ENCODE measurements around the gene SLC13A3. TPM values are rescaled to one million over a fixed set of nuclear protein-coding genes. Genes with fewer than 3 reads are reported as not detected.

Gene SLC13A3
- total and polyA plus RNA-seq, 4 donors = 1.5 to 10.7 (median 8.3) TPM

- WGBS = 94% methylated on average over 8 of the region's 8 CpGs
- Histone ChIP-seq H3K27me3 (ENCODE audit: control insufficient read depth in 4 of 4, insufficient read depth in 4 of 4, low read length in 3 of 4) (no peaks in the 10 kb centered on the region), H3K4me1 (ENCODE audit: control insufficient read depth in 4 of 4, insufficient read depth in 4 of 4, low read length in 3 of 4) (no peaks in the 10 kb centered on the region), H3K27ac (ENCODE audit: low read depth in 1 of 2, low read length in 2 of 2) (no peak overlapping the region), H3K4me3 (ENCODE audit: low read depth in 1 of 3, low read length in 3 of 3) (no peak overlapping the region), H3K9ac (ENCODE audit: low read depth in 1 of 2, low read length in 2 of 2) (no peak overlapping the region), H3K36me3 (ENCODE audit: control insufficient read depth in 4 of 4, insufficient read depth in 3 of 4, low read depth in 1 of 4, low read length in 3 of 4) (no peaks in the 10 kb centered on the region), H3K9me3 (ENCODE audit: control insufficient read depth in 4 of 4, low read length in 3 of 4) (no peaks in the 10 kb centered on the region)
- no peak for DNase-seq (ENCODE audit: low spot score)
- TF ChIP-seq JUND (IDR thresholded peaks at IDR 0.05) = no peak
- TF ChIP-seq ATF3 (IDR thresholded peaks at IDR 0.05) = no peak
- no peak for TF ChIP-seq YY1 (IDR thresholded peaks at IDR 0.05)
- no peak for TF ChIP-seq HNF4A (conservative IDR thresholded peaks at IDR 0.05)
These were observed 5.9 kb upstream of the SLC13A3 start for GRCh38 chr20:46657137-46657536.

- Histone ChIP-seq H3K36me3 (ENCODE audit: control insufficient read depth in 4 of 4, insufficient read depth in 3 of 4, low read depth in 1 of 4, low read length in 3 of 4) (no peaks in the 10 kb centered on the region), H3K27ac (ENCODE audit: low read depth in 1 of 2, low read length in 2 of 2) (no peak overlapping the region), H3K9ac (ENCODE audit: low read depth in 1 of 2, low read length in 2 of 2) (no peak overlapping the region), H3K4me1 (ENCODE audit: control insufficient read depth in 4 of 4, insufficient read depth in 4 of 4, low read length in 3 of 4) (peaks cover 0 to 7% (median 0%) of the 10 kb centered on the region in 4 donors), H3K27me3 (ENCODE audit: control insufficient read depth in 4 of 4, insufficient read depth in 4 of 4, low read length in 3 of 4) (no peaks in the 10 kb centered on the region), H3K4me3 (ENCODE audit: low read depth in 1 of 3, low read length in 3 of 3) (no peak overlapping the region), H3K9me3 (ENCODE audit: control insufficient read depth in 4 of 4, low read length in 3 of 4) (no peaks in the 10 kb centered on the region)
- TF ChIP-seq GABPA (IDR thresholded peaks at IDR 0.05 in 1 of 2, conservative IDR thresholded peaks at IDR 0.05 in 1 of 2) = no peak
- no peak for TF ChIP-seq FOXA1 (IDR thresholded peaks at IDR 0.05)
- no peak for TF ChIP-seq ZBTB33 (IDR thresholded peaks at IDR 0.05)
- TF ChIP-seq RAD21 (IDR thresholded peaks at IDR 0.05) = no peak
- TF ChIP-seq ATF3 (IDR thresholded peaks at IDR 0.05) = no peak
- TF ChIP-seq YY1 (IDR thresholded peaks at IDR 0.05) = no peak
- no peak for DNase-seq (ENCODE audit: low spot score)
These were observed 1.4 kb upstream of the SLC13A3 start for GRCh38 chr20:46652699-46653098.

- Histone ChIP-seq H3K36me3 (ENCODE audit: control insufficient read depth in 4 of 4, insufficient read depth in 3 of 4, low read depth in 1 of 4, low read length in 3 of 4) (no peaks in the 10 kb centered on the region), H3K9me3 (ENCODE audit: control insufficient read depth in 4 of 4, low read length in 3 of 4) (no peaks in the 10 kb centered on the region), H3K4me1 (ENCODE audit: control insufficient read depth in 4 of 4, insufficient read depth in 4 of 4, low read length in 3 of 4) (peaks cover 0 to 7% (median 0%) of the 10 kb centered on the region in 4 donors), H3K27me3 (ENCODE audit: control insufficient read depth in 4 of 4, insufficient read depth in 4 of 4, low read length in 3 of 4) (no peaks in the 10 kb centered on the region), H3K4me3 (ENCODE audit: low read depth in 1 of 3, low read length in 3 of 3) (peak overlapping the region; percentile 1 to 55 (median 51)), H3K9ac (ENCODE audit: low read depth in 1 of 2, low read length in 2 of 2) (no peak overlapping the region), H3K27ac (ENCODE audit: low read depth in 1 of 2, low read length in 2 of 2) (no peak overlapping the region)
- DNase-seq (ENCODE audit: low spot score) = no peak
- TF ChIP-seq GABPA (IDR thresholded peaks at IDR 0.05 in 1 of 2, conservative IDR thresholded peaks at IDR 0.05 in 1 of 2) (no peak), SP1 (IDR thresholded peaks at IDR 0.05) (no peak), FOXA2 (IDR thresholded peaks at IDR 0.05) (no peak)
- 82% methylated on average over 10 of the region's 10 CpGs for WGBS
These were observed 626 bp downstream of the SLC13A3 start for GRCh38 chr20:46650575-46651090.

GRCh38 chr20:46649965-46650542, 1.2 kb downstream of the SLC13A3 start:
- Histone ChIP-seq H3K27me3 (ENCODE audit: control insufficient read depth in 4 of 4, insufficient read depth in 4 of 4, low read length in 3 of 4) (no peaks in the 10 kb centered on the region), H3K4me1 (ENCODE audit: control insufficient read depth in 4 of 4, insufficient read depth in 4 of 4, low read length in 3 of 4) (peaks cover 0 to 7% (median 0%) of the 10 kb centered on the region in 4 donors), H3K9ac (ENCODE audit: low read depth in 1 of 2, low read length in 2 of 2) (no peak overlapping the region), H3K27ac (ENCODE audit: low read depth in 1 of 2, low read length in 2 of 2) (no peak overlapping the region), H3K36me3 (ENCODE audit: control insufficient read depth in 4 of 4, insufficient read depth in 3 of 4, low read depth in 1 of 4, low read length in 3 of 4) (no peaks in the 10 kb centered on the region), H3K4me3 (ENCODE audit: low read depth in 1 of 3, low read length in 3 of 3) (no peak overlapping the region), H3K9me3 (ENCODE audit: control insufficient read depth in 4 of 4, low read length in 3 of 4) (no peaks in the 10 kb centered on the region)
- WGBS = 93% methylated on average over 9 of the region's 9 CpGs
- peak; percentile 2 for DNase-seq (ENCODE audit: low spot score)
- no peak for TF ChIP-seq GABPA (IDR thresholded peaks at IDR 0.05 in 1 of 2, conservative IDR thresholded peaks at IDR 0.05 in 1 of 2)
- TF ChIP-seq NR2F2 (IDR thresholded peaks at IDR 0.05) = no peak
- TF ChIP-seq REST (IDR thresholded peaks at IDR 0.05) = no peak
- no peak for TF ChIP-seq HNF4A (conservative IDR thresholded peaks at IDR 0.05)
- no peak for TF ChIP-seq YY1 (IDR thresholded peaks at IDR 0.05)
- TF ChIP-seq FOXA2 (IDR thresholded peaks at IDR 0.05) = no peak
- no peak for TF ChIP-seq JUND (IDR thresholded peaks at IDR 0.05)
- TF ChIP-seq HNF4G (IDR thresholded peaks at IDR 0.05) = no peak
- no peak for TF ChIP-seq RXRA (IDR thresholded peaks at IDR 0.05)
- no peak for TF ChIP-seq CTCF (IDR thresholded peaks at IDR 0.05; ENCODE audit: low read depth, low read length, missing input control)

Measured in liver (tissue), 9 donors.